ACC112 (cell line): ENCODE results near the gene MSL3.
A peak's percentile ranks its signal among the peaks of the same experiment; 100 is the strongest.

ENCODE experiments used
- H2AFZ ChIP-seq: fragments of 200-600 bp; sonication (generic); one replicate; pipeline ENCODE4 v1.6.0; 2017; ENCODE audit warnings: antibody characterized with exemption, low read length; ENCODE audit not compliant: unreplicated experiment
- H3K27ac ChIP-seq: fragments of 200-600 bp; sonication (generic); 2 replicates; pipeline ENCODE4 v1.5.1; 2014; ENCODE audit warnings: low read depth, mild to moderate bottlenecking, antibody characterized with exemption, low read length, moderate library complexity
- H3K27me3 ChIP-seq: fragments of 200-600 bp; sonication (generic); 2 replicates; pipeline ENCODE4 v1.6.1; 2014; ENCODE audit warnings: mild to moderate bottlenecking, antibody characterized with exemption, low read length, moderate library complexity, mixed read lengths; ENCODE audit not compliant: insufficient read depth
- H3K36me3 ChIP-seq: fragments of 200-600 bp; sonication (generic); 2 replicates; pipeline ENCODE4 v1.6.1; 2016; ENCODE audit warnings: mild to moderate bottlenecking, antibody characterized with exemption, low read length, moderate library complexity, mixed read lengths; ENCODE audit not compliant: insufficient read depth
- H3K4me1 ChIP-seq: fragments of 200-600 bp; sonication (generic); one replicate; pipeline ENCODE4 v1.6.1; 2016; ENCODE audit warnings: low read length, mixed read lengths; ENCODE audit not compliant: insufficient read depth, unreplicated experiment, control insufficient read depth
- H3K4me3 ChIP-seq: fragments of 200-600 bp; sonication (generic); 2 replicates; pipeline ENCODE4 v1.5.1; 2014; ENCODE audit warnings: mild to moderate bottlenecking, low read depth, low read length
- H3K79me2 ChIP-seq: fragments of 200-600 bp; sonication (generic); one replicate; pipeline ENCODE4 v1.6.0; 2016; ENCODE audit warnings: low read length; ENCODE audit not compliant: control insufficient read depth, unreplicated experiment, insufficient read depth

The MSL3 gene

DNA sequence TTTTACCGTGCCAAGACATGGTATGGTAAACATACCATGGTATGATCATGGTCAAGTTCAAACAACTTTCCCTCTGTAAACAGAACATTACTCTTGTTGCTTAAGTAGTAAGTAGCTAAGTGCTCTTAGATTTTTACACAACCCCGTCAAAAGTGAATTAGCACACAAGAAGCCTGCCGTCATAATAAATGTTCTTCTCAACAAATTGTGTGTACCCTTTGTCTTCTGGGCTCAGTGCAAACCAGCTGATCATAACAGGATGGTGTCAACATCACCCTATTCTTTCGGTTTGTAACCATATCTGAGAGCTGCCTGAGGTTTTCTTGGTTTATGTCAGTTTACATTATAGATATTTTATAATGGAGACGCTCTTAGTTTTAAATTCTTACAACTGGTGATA lies 28.8 kb downstream of the MSL3 start:
- no peaks in the 10 kb centered on the region for H3K79me2 ChIP-seq
- H3K4me3 ChIP-seq, result peak overlapping the region; percentile 72
- H3K27ac ChIP-seq, result no peak overlapping the region
- no peaks in the 10 kb centered on the region for H3K36me3 ChIP-seq
- H3K4me1 ChIP-seq, result peaks cover 6% of the 10 kb centered on the region
- H2AFZ ChIP-seq, result peak overlapping the region; percentile 96
- no peaks in the 10 kb centered on the region for H3K27me3 ChIP-seq

DNA sequence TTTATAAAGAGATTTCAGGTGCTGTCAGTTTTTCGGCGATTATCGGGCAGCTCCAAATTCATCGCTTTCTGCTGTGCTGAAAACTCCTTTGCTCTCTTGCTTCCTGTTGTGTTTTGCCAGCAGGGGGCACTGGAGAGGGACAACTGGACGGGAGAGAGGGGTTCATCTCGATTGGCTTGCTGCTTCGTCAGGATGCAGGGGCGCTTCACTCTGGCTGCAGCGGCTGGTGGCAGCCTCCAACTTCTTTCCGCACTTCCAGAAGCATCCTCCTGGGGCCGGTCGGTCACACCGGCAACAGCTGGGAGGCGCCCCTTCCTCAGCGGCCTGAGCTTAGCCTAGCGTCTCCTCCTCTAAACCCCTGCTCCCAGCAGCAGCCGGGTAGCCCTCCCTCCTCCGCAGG lies 29.5 kb downstream of the MSL3 start:
- H3K27me3 ChIP-seq, result no peaks in the 10 kb centered on the region
- peak overlapping the region; percentile 96 for H2AFZ ChIP-seq
- H3K4me1 ChIP-seq, result peaks cover 6% of the 10 kb centered on the region
- no peaks in the 10 kb centered on the region for H3K79me2 ChIP-seq
- H3K4me3 ChIP-seq, result peak overlapping the region; percentile 72
- no peaks in the 10 kb centered on the region for H3K36me3 ChIP-seq
- H3K27ac ChIP-seq, result no peak overlapping the region

- H3K79me2 ChIP-seq, result no peaks in the 10 kb centered on the region
- H3K27ac ChIP-seq, result no peak overlapping the region
- H3K4me1 ChIP-seq, result peaks cover 6% of the 10 kb centered on the region
- H3K36me3 ChIP-seq, result no peaks in the 10 kb centered on the region
- no peak overlapping the region for H3K4me3 ChIP-seq
- H2AFZ ChIP-seq, result no peak overlapping the region
- no peaks in the 10 kb centered on the region for H3K27me3 ChIP-seq
These were observed 31.8 kb downstream of the MSL3 start for GRCh38 chrX:11789809-11790208.

DNA sequence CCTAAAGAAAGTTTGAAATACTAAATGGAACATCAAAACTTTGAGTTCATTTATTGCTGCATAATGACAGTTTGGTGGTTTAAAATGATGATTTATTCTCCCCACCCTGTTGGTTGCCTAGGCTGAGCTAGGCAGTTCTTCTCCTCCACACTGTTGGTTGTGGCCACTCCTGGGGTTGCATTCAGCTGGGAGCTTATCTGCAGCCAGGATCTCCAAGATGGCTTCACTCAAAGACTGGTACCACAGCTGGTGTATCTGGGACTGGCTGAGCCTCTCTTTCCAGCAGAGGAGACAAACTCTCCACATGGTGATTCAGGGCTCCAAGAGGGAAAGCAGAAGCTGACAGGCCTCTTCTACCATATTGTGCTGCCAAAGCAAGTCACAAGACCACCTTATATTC lies 33.1 kb downstream of the MSL3 start:
- H3K36me3 ChIP-seq, result no peaks in the 10 kb centered on the region
- no peak overlapping the region for H2AFZ ChIP-seq
- H3K4me1 ChIP-seq, result peaks cover 6% of the 10 kb centered on the region

DNA sequence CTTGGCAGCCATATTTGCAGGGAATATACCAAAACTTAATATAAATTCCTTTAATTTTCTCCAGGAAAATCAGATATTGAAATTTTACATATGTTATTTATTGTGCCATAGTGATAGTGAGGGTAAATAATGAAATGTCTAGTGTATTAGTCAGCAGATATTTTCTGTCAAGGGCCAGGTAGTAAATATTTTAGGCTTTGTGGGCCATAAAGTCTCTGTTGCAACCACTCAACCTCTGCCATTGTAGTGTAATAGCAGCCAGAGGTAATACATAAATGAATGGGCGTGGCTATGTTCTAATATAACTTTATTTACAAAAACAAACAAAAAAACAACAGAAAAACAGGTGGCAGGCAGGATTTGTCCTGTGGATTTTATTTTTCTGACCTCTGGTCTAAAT lies 33.5 kb downstream of the MSL3 start:
- no peaks in the 10 kb centered on the region for H3K27me3 ChIP-seq
- H2AFZ ChIP-seq, result no peak overlapping the region
- H3K36me3 ChIP-seq, result no peaks in the 10 kb centered on the region
- H3K79me2 ChIP-seq, result no peaks in the 10 kb centered on the region
- peaks cover 5% of the 10 kb centered on the region for H3K4me1 ChIP-seq
- H3K27ac ChIP-seq, result no peak overlapping the region
- no peak overlapping the region for H3K4me3 ChIP-seq

More for the DNA sequence above, 33.1 kb downstream of the MSL3 start:
- Histone ChIP-seq H3K79me2 (no peaks in the 10 kb centered on the region), H3K4me3 (no peak overlapping the region), H3K27me3 (no peaks in the 10 kb centered on the region), H3K27ac (no peak overlapping the region)

DNA sequence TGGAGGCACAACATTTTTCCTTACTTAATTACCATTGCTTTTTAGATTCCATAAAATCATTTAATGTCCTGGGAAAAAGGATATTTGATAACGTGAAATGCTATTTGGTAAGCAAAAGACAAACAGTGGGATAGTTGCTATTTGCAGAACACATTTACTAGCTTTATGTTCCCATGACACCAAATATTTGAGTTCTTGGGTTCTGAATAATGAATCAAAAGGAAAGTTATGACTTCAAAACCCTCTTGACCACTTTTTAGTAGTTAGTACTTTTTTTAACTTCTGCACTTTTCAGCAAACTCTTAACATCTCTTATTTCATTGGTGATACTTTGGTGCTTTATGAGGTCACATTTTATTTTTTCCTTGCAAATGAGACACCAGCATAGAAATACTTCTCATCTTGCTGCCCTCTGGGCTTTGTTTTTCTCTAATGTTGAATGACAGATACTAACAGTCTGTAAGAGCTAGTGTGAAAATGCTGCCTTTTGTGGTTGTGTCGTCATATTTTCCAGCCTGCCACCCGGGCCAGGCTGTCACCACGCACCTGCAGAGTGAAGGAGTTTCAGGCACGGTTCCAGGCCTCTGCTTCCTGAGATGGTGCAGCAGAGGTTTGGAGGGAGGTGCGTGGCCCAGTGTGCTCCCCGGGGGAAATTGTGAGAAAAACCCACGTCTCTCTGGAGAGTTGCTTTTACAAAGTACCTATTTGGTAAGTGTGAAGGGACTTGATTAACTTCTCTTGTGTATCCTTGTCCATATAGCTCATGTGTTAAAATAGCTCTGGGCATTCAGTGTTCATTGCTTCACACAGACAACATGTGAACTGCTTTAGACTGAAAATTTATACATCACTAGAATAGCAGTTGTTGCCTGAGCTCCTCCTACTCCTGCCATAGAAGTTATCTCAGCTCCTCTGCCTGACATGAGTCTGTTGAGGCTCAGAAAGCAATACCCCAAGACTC lies 34.7 kb downstream of the MSL3 start:
- Histone ChIP-seq H3K27me3 (no peaks in the 10 kb centered on the region), H3K4me3 (no peak overlapping the region), H2AFZ (no peak overlapping the region), H3K27ac (no peak overlapping the region), H3K4me1 (no peaks in the 10 kb centered on the region), H3K36me3 (no peaks in the 10 kb centered on the region), H3K79me2 (no peaks in the 10 kb centered on the region)

- H3K4me1 ChIP-seq, result no peaks in the 10 kb centered on the region
- no peaks in the 10 kb centered on the region for H3K79me2 ChIP-seq
- H3K4me3 ChIP-seq, result no peak overlapping the region
- no peaks in the 10 kb centered on the region for H3K27me3 ChIP-seq
- H2AFZ ChIP-seq, result no peak overlapping the region
- H3K27ac ChIP-seq, result no peak overlapping the region
- no peaks in the 10 kb centered on the region for H3K36me3 ChIP-seq
These were observed 35.7 kb downstream of the MSL3 start for GRCh38 chrX:11793734-11794133.

DNA sequence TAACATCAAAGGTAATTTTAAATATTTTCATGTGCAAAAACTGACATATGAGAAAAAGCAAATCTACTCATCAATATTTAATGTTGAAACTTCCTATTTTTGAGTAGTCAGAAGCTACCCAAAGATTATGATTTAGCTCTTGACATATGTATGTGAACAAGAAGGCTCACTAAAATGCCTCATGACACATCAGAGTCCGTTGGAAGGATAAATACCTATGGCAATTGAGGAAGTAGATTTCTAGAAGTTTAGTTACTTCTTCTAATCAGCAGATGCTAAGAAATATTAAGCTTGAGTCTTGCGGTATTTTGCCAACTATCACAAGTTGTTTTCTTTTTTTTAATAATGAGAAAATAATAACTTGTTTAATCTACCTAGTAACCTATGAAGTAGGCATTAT lies 55.3 kb downstream of the MSL3 start:
- Histone ChIP-seq H2AFZ (no peak overlapping the region), H3K27me3 (peaks cover 5% of the 10 kb centered on the region; the same call in 1 of the 2 replicates), H3K79me2 (no peaks in the 10 kb centered on the region), H3K4me3 (no peak overlapping the region), H3K4me1 (no peaks in the 10 kb centered on the region), H3K36me3 (no peaks in the 10 kb centered on the region), H3K27ac (no peak overlapping the region)
